Osteocyte (in vitro differentiated cells): Measurements from ENCODE around the gene RBM33. TPM values are rescaled to one million over a fixed set of nuclear protein-coding genes. Genes with fewer than 3 reads are reported as not detected.
"Not testable (repeated sequence)": the region's sequence is repeated elsewhere in the genome, so short reads cannot be mapped to it uniquely, and the experiment has no call there.

Experiments
- DNase-seq: peaks from one replicate; pipeline ENCODE4 v3.0.0; 2021; ENCODE audit warnings: mixed read lengths; ENCODE audit not compliant: unreplicated experiment; ENCODE audit errors: extremely low spot score
- H3K27ac Mint-ChIP-seq: one replicate; pipeline ENCODE4 v1.8.0; 2021; ENCODE audit warnings: mild to moderate bottlenecking, mixed read lengths; ENCODE audit not compliant: unreplicated experiment
- H3K27me3 Mint-ChIP-seq: one replicate; pipeline ENCODE4 v1.8.0; 2021; ENCODE audit warnings: mixed read lengths; ENCODE audit not compliant: unreplicated experiment
- H3K36me3 Mint-ChIP-seq: one replicate; pipeline ENCODE4 v1.8.0; 2021; ENCODE audit warnings: mixed read lengths; ENCODE audit not compliant: unreplicated experiment
- H3K4me1 Mint-ChIP-seq: one replicate; pipeline ENCODE4 v1.8.0; 2021; ENCODE audit warnings: mixed read lengths; ENCODE audit not compliant: unreplicated experiment
- H3K4me3 Mint-ChIP-seq: one replicate; pipeline ENCODE4 v1.8.0; 2021; ENCODE audit warnings: mild to moderate bottlenecking, moderate library complexity, mixed read lengths; ENCODE audit not compliant: unreplicated experiment
- H3K9me3 Mint-ChIP-seq: one replicate; pipeline ENCODE4 v1.8.0; 2021; ENCODE audit warnings: mixed read lengths; ENCODE audit not compliant: unreplicated experiment
- total RNA-seq: library from RNA; stranded (reverse); gene quantifications from 2 replicates; pipeline ENCODE4 v1.2.1, GENCODE V29; 2021
- TF ChIP-seq, protein P1 (sequence below): fragments of 200-600 bp; sonication (generic); IDR thresholded peaks from 2 replicates; pipeline ENCODE4 v1.5.0; 2021; ENCODE audit warnings: antibody characterized with exemption, mild to moderate bottlenecking, moderate library complexity

RBM33 gene
- total RNA-seq, 1 donor from 2014 or later = 52.4 TPM

DNA sequence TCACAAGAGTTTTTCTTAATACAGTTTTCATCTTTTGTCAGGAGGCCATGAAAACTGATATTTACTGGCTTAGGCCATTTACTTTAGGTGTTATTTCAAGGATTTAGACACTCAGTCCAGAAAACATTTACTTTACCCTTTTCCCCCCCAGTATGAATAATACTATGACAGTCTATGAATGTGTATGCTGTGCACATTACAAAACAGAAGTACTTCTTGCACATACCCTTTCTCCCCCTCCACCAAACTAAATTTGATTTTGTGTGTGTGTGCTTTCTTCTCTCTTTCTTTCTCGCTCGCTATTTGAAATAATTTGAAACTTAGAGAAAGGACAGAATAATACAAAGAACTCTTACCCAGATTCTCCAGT is 41.3 kb downstream of the RBM33 start:
- Mint-ChIP-seq H3K27me3 (no peaks in the 10 kb centered on the region), H3K4me1 (peaks cover 11% of the 10 kb centered on the region), H3K27ac (no peak overlapping the region), H3K9me3 (peaks cover under 1% of the 10 kb centered on the region), H3K4me3 (no peak overlapping the region), H3K36me3 (peaks cover 37% of the 10 kb centered on the region)
- DNase-seq = no peak
- TF ChIP-seq, protein P1, sequence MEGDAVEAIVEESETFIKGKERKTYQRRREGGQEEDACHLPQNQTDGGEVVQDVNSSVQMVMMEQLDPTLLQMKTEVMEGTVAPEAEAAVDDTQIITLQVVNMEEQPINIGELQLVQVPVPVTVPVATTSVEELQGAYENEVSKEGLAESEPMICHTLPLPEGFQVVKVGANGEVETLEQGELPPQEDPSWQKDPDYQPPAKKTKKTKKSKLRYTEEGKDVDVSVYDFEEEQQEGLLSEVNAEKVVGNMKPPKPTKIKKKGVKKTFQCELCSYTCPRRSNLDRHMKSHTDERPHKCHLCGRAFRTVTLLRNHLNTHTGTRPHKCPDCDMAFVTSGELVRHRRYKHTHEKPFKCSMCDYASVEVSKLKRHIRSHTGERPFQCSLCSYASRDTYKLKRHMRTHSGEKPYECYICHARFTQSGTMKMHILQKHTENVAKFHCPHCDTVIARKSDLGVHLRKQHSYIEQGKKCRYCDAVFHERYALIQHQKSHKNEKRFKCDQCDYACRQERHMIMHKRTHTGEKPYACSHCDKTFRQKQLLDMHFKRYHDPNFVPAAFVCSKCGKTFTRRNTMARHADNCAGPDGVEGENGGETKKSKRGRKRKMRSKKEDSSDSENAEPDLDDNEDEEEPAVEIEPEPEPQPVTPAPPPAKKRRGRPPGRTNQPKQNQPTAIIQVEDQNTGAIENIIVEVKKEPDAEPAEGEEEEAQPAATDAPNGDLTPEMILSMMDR = no peak

DNA sequence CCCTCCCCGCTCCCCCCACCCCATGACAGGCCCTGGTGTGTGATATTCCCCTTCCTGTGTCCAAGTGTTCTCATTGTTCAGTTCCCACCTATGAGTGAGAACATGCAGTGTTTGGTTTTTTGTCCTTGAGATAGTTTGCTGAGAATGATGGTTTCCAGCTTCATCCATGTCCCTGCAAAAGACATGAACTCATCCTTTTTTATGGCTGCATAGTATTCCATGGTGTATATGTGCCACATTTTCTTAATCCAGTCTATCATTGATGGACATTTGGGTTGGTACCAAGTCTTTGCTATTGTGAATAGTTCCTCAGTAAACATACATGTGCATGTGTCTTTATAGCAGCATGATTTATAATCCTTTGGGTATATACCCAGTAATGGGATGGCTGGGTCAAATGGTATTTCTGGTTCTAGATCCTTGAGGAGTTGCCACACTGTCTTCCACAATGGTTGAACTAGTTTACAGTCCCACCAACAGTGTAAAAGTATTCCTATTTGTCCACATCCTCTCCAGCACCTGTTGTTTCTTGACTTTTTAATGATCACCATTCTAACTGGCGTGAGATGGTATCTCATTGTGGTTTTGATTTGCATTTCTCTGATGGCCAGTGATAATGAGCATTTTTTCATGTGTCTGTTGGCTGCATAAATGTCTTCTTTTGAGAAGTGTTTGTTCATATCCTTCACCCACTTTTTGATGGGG is 42.3 kb downstream of the RBM33 start:
- H3K4me3 Mint-ChIP-seq, H3K27me3 Mint-ChIP-seq, H3K9me3 Mint-ChIP-seq, DNase-seq, H3K27ac Mint-ChIP-seq: not testable (repeated sequence)
- peaks cover 31% of the 10 kb centered on the region for H3K36me3 Mint-ChIP-seq
- peaks cover 11% of the 10 kb centered on the region for H3K4me1 Mint-ChIP-seq

DNA sequence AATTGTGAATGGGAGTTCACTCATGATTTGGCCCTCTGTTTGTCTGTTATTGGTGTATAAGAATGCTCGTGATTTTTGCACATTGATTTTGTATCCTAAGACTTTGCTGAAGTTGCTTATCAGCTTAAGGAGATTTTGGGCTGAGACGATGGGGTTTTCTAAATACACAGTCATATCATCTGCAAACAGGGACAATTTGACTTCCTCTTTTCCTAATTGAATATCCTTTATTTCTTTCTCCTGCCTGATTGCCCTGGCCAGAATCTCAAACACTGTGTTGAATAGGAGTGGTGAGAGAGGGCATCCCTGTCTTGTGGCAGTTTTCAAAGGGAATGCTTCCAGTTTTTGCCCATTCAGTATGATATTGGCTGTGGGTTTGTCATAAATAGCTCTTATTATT is 43.8 kb downstream of the RBM33 start:
- H3K27ac Mint-ChIP-seq, H3K4me3 Mint-ChIP-seq, H3K9me3 Mint-ChIP-seq, H3K27me3 Mint-ChIP-seq, DNase-seq: not testable (repeated sequence)
- Mint-ChIP-seq H3K4me1 (peaks cover 14% of the 10 kb centered on the region), H3K36me3 (peaks cover 26% of the 10 kb centered on the region)

DNA sequence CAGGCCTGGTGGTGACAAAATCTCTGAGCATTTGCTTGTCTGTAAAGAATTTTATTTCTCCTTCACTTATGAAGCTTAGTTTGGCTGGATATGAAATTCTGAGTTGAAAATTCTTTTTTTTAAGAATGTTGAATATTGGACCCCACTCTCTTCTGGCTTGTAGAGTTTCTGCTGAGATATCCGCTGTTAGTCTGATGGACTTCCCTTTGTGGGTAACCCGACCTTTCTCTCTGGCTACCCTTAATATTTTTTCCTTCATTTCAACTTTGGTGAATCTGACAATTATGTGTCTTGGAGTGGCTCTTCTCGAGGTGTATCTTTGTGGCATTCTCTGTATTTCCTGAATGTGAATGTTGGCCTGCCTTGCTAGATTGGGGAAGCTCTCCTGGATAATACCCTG is 46.2 kb downstream of the RBM33 start:
- H3K4me3 Mint-ChIP-seq, H3K27ac Mint-ChIP-seq, H3K9me3 Mint-ChIP-seq, H3K27me3 Mint-ChIP-seq, DNase-seq: not testable (repeated sequence)
- peaks cover 22% of the 10 kb centered on the region for H3K36me3 Mint-ChIP-seq
- H3K4me1 Mint-ChIP-seq = peaks cover 12% of the 10 kb centered on the region

DNA sequence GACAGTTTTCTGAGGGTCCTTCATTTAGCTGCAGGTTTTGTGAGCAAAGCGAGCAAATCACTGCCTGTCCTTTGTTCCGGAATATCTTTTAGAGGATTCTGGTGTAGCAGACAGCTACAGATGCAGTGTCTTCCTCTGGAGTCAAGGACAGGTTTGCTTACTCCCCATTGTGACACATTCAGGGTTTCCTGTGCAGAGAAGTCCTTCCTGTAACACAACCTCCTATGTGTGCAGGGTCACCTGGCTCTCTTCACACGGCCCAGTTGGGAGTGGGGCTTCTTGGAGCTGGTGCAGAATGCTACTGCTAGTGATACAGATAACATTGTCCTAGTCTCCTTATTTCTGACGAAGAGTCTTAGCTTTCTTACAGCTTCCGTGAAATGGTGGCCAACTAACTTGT is 47.9 kb downstream of the RBM33 start:
- Mint-ChIP-seq H3K4me3 (no peak overlapping the region), H3K36me3 (peaks cover 19% of the 10 kb centered on the region), H3K27me3 (no peaks in the 10 kb centered on the region), H3K4me1 (peaks cover 20% of the 10 kb centered on the region), H3K9me3 (peaks cover 5% of the 10 kb centered on the region), H3K27ac (no peak overlapping the region)
- no peak for DNase-seq
- TF ChIP-seq, protein P1 = no peak

DNA sequence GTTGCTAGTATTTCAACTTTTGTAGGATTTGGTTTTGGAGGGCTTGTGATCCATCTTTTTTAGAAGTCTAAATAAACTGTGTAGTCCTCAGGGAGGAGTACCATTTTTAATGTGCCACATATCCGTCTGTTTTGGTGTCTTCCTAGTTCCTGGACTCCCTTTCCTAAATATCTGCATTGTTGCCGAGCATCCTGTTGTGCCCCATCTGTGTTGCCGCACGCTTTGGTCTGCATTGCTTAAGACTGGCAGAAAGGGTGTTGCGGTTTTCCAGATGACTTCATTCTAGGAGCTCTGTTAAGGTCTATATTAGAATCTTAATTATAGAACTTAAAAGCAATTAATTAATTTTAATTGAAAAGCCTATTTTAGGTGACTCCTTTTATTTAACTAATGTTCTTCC is 49.4 kb downstream of the RBM33 start:
- Mint-ChIP-seq H3K4me1 (peaks cover 20% of the 10 kb centered on the region), H3K9me3 (peaks cover 5% of the 10 kb centered on the region), H3K27ac (no peak overlapping the region), H3K27me3 (no peaks in the 10 kb centered on the region), H3K36me3 (peaks cover 13% of the 10 kb centered on the region), H3K4me3 (no peak overlapping the region)
- TF ChIP-seq, protein P1 = no peak
- DNase-seq = no peak
